Smooth muscle cell (in vitro differentiated cells): ENCODE measurements around the gene STK32B. TPM values are rescaled to one million over a fixed set of nuclear protein-coding genes. Genes with fewer than 3 reads are reported as not detected.

Experiments
- DNase-seq: peaks from one replicate; lab custom pipeline; 2025; ENCODE audit not compliant: unreplicated experiment; lab: John Stamatoyannopoulos, UW
- H2AFZ ChIP-seq: fragments of 200-600 bp; sonication (generic); 2 replicates; pipeline ENCODE4 v1.6.0; 2016; ENCODE audit warnings: antibody characterized with exemption, low read depth, mild to moderate bottlenecking
- H3F3A ChIP-seq: fragments of 200-600 bp; sonication (generic); 2 replicates; pipeline ENCODE4 v1.6.0; 2017; ENCODE audit warnings: antibody characterized with exemption, low read depth
- H3K27ac ChIP-seq: fragments of 200-600 bp; sonication (generic); 2 replicates; pipeline ENCODE4 v1.5.1; 2016; ENCODE audit warnings: low read depth, mild to moderate bottlenecking
- H3K27me3 ChIP-seq: fragments of 200-600 bp; sonication (generic); 2 replicates; pipeline ENCODE4 v1.6.1; 2016; ENCODE audit warnings: low read depth, mild to moderate bottlenecking
- H3K36me3 ChIP-seq: fragments of 200-600 bp; sonication (generic); 2 replicates; pipeline ENCODE4 v1.5.1; 2016; ENCODE audit warnings: low read depth
- H3K4me1 ChIP-seq: fragments of 200-600 bp; sonication (generic); 2 replicates; pipeline ENCODE4 v1.5.1; 2016; ENCODE audit warnings: low read depth
- H3K4me2 ChIP-seq: fragments of 200-600 bp; sonication (generic); 2 replicates; pipeline ENCODE4 v1.6.0; 2016; ENCODE audit warnings: mild to moderate bottlenecking
- H3K4me3 ChIP-seq: fragments of 200-600 bp; sonication (generic); 2 replicates; pipeline ENCODE4 v1.5.1; 2016; ENCODE audit warnings: mild to moderate bottlenecking
- H3K79me2 ChIP-seq: fragments of 200-600 bp; sonication (generic); 2 replicates; pipeline ENCODE4 v1.6.0; 2016; ENCODE audit warnings: low read depth, mild to moderate bottlenecking
- H3K9ac ChIP-seq: fragments of 200-600 bp; sonication (generic); 2 replicates; pipeline ENCODE4 v1.6.0; 2016; ENCODE audit warnings: low read depth
- H3K9me3 ChIP-seq: fragments of 200-600 bp; sonication (generic); replicated peaks from 2 replicates; pipeline ENCODE4 v1.5.1; 2016; ENCODE audit warnings: low read depth
- H4K20me1 ChIP-seq: fragments of 200-600 bp; sonication (generic); 2 replicates; pipeline ENCODE4 v1.6.0; 2016; ENCODE audit warnings: low read depth
- WGBS: methylation state at CpG from one replicate; pipeline ENCODE4 v1.1.7; 2016; ENCODE audit warnings: low lambda C conversion rate; 5-methylcytosine and 5-hydroxymethylcytosine counted together
- polyA plus RNA-seq: library from polyadenylated mRNA; unstranded; fragments of >200 nt; fragmentation: Nextera tagmentation; extraction: Ambion mirVana; gene quantifications from 2 replicates; pipeline ENCODE4 v1.2.1, GENCODE V29; 2016
- total RNA-seq: library from RNA; depleted of rRNA; stranded (reverse); fragments of >200 nt; gene quantifications from 2 replicates; pipeline ENCODE4 v1.2.3, GENCODE V29; 2014
- TF ChIP-seq, protein P1 (sequence below): fragments of 200-600 bp; sonication (generic); IDR thresholded peaks from 2 replicates; pipeline ENCODE4 v1.5.1; 2017; ENCODE audit warnings: borderline replicate concordance, mild to moderate bottlenecking, antibody characterized with exemption; ENCODE audit not compliant: insufficient read depth, poor library complexity, severe bottlenecking

Gene STK32B
- total and polyA plus RNA-seq, 2 experiments from 2014 or later = 3.5 to 4.0 TPM

DNA sequence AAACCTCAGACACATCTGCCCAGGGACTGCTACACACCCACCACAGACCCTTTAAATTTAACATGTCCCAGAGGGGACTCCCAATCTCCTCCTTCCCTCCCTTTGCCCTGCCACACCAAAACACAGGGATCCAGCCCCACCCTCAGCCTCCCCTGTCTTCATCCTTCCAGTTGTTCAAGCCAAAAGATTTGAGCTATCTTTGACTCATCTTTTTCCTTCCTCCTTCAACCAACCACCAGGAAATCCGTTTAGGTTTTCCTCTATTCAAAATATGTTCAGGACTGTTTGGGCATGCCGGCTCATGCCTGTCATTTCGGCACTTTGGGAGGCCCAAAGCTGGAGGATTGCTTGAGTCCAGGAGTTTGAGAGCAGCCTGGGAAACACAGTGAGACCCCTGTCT is 6.9 kb upstream of the STK32B start:
- no peak overlapping the region for H2AFZ ChIP-seq
- TF ChIP-seq, protein P1, sequence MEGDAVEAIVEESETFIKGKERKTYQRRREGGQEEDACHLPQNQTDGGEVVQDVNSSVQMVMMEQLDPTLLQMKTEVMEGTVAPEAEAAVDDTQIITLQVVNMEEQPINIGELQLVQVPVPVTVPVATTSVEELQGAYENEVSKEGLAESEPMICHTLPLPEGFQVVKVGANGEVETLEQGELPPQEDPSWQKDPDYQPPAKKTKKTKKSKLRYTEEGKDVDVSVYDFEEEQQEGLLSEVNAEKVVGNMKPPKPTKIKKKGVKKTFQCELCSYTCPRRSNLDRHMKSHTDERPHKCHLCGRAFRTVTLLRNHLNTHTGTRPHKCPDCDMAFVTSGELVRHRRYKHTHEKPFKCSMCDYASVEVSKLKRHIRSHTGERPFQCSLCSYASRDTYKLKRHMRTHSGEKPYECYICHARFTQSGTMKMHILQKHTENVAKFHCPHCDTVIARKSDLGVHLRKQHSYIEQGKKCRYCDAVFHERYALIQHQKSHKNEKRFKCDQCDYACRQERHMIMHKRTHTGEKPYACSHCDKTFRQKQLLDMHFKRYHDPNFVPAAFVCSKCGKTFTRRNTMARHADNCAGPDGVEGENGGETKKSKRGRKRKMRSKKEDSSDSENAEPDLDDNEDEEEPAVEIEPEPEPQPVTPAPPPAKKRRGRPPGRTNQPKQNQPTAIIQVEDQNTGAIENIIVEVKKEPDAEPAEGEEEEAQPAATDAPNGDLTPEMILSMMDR = no peak
- no peaks in the 10 kb centered on the region for H3K36me3 ChIP-seq
- no peak overlapping the region for H3K27ac ChIP-seq
- peaks cover 6% of the 10 kb centered on the region for H3K9me3 ChIP-seq
- H3K4me1 ChIP-seq = no peaks in the 10 kb centered on the region
- H3K4me2 ChIP-seq = no peak overlapping the region
- no peaks in the 10 kb centered on the region for H4K20me1 ChIP-seq
- H3F3A ChIP-seq = peaks cover 3% of the 10 kb centered on the region
- no peaks in the 10 kb centered on the region for H3K27me3 ChIP-seq
- no peak for DNase-seq
- WGBS = 85% methylated on average over 3 of the region's 3 CpGs
- H3K9ac ChIP-seq = no peak overlapping the region
- H3K4me3 ChIP-seq = no peak overlapping the region
- H3K79me2 ChIP-seq = no peaks in the 10 kb centered on the region

DNA sequence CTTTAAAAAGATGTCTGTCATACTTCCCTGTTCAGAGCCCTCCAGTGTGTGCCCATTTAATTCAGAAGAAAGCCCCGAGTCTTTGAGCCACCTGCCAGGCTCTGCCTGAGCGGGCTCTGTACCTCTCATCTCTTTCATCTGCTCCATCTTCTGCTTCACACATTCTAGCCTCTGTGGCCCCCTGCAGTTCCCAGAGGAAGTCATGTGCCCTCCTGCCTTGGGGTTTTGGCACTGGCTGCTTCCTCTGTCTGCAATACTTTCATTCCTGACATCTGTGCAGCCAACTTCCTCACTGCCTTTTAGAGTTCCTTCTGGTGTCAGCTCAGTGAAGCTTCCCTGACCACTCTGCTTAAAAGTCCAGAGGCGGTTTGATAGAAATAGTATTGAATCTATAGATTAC is 6.2 kb upstream of the STK32B start:
- H4K20me1 ChIP-seq = no peaks in the 10 kb centered on the region
- H3K79me2 ChIP-seq = no peaks in the 10 kb centered on the region
- H3K4me1 ChIP-seq = no peaks in the 10 kb centered on the region
- H3K36me3 ChIP-seq = no peaks in the 10 kb centered on the region
- no peak overlapping the region for H3K9ac ChIP-seq
- no peak overlapping the region for H3K27ac ChIP-seq
- H3F3A ChIP-seq = peaks cover 3% of the 10 kb centered on the region
- TF ChIP-seq, protein P1 = no peak
- no peak for DNase-seq
- no peaks in the 10 kb centered on the region for H3K27me3 ChIP-seq
- 85% methylated on average over 3 of the region's 3 CpGs for WGBS
- no peak overlapping the region for H3K4me2 ChIP-seq
- H3K9me3 ChIP-seq = peaks cover 6% of the 10 kb centered on the region
- H2AFZ ChIP-seq = no peak overlapping the region
- no peak overlapping the region for H3K4me3 ChIP-seq

DNA sequence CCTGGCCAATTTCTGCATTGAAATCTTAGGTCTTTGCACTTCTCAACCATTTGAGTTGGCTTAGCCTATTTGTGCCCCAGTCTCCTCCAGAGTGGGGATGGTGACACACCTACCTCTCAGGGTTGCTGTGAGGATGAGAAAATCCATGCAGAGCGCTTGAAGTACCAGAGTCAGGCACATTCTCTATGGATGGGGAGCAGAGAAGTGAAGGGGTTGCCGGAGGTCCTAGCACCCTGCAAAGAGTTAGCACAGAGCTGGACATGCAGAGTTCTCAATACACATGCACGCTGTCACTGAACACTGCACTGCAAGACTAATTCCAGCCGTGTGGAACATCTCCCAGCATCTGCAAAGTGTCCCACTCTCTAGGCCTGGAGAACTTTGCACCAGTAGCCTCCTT is 2.6 kb upstream of the STK32B start:
- H3K4me3 ChIP-seq = no peak overlapping the region
- 93% methylated on average over 4 of the region's 4 CpGs for WGBS

More for the DNA sequence above, 2.6 kb upstream of the STK32B start:
- Histone ChIP-seq H3K27ac (no peak overlapping the region), H3K79me2 (no peaks in the 10 kb centered on the region), H3K27me3 (peaks cover 5% of the 10 kb centered on the region), H3K9me3 (peaks cover 6% of the 10 kb centered on the region), H3K4me2 (no peak overlapping the region), H3K4me1 (peaks cover 5% of the 10 kb centered on the region), H3F3A (no peaks in the 10 kb centered on the region), H3K36me3 (no peaks in the 10 kb centered on the region), H4K20me1 (no peaks in the 10 kb centered on the region), H3K9ac (no peak overlapping the region), H2AFZ (no peak overlapping the region)
- TF ChIP-seq, protein P1 = no peak
- no peak for DNase-seq
